GM21390 (cell line): ENCODE data around the gene PTX4.
"Not testable (repeated sequence)": the region's sequence is repeated elsewhere in the genome, so short reads cannot be mapped to it uniquely, and the experiment has no call there.

Source experiments
- ATAC-seq: cut with Tn5 transposase; IDR thresholded peaks from one replicate; pipeline ENCODE4 v1.9.1; 2021; ENCODE audit not compliant: unreplicated experiment

PTX4 gene

GRCh38 chr16:1487395-1488053 lies 1.2 kb downstream of the PTX4 start:
- no peak for ATAC-seq

GRCh38 chr16:1486551-1487390 lies 2.0 kb downstream of the PTX4 start:
- ATAC-seq: no peak

GRCh38 chr16:1485847-1486496 lies 2.8 kb downstream of the PTX4 start:
- no peak for ATAC-seq

GRCh38 chr16:1481906-1482835 lies 6.6 kb downstream of the PTX4 start:
- ATAC-seq: no peak

- ATAC-seq: not testable (repeated sequence)
Observed at GRCh38 chr16:1478937-1479336, 9.8 kb downstream of the PTX4 start.

- no peak for ATAC-seq
Observed at GRCh38 chr16:1477033-1477432, 11.7 kb downstream of the PTX4 start.

GRCh38 chr16:1475552-1476114 lies 13.1 kb downstream of the PTX4 start:
- no peak for ATAC-seq

- peak; percentile 89 for ATAC-seq
Observed at GRCh38 chr16:1474796-1475551, 13.8 kb downstream of the PTX4 start, which contains the start of gene CLCN7. TSS of gene CLCN7 (minus strand) at chr16:1475028. CDS start at chr16:1474974, 54 bp downstream.

- peak; percentile 18 for ATAC-seq
Observed at GRCh38 chr16:1474082-1474795, 14.5 kb downstream of the PTX4 start.

GRCh38 chr16:1472974-1473373 lies 15.8 kb downstream of the PTX4 start:
- no peak for ATAC-seq

GRCh38 chr16:1471569-1472194 lies 17.1 kb downstream of the PTX4 start:
- ATAC-seq: no peak

- no peak for ATAC-seq
Observed at GRCh38 chr16:1470481-1471251, 18.1 kb downstream of the PTX4 start.

- no peak for ATAC-seq
Observed at GRCh38 chr16:1469693-1470201, 19.0 kb downstream of the PTX4 start.

- ATAC-seq: not testable (repeated sequence)
Observed at GRCh38 chr16:1469141-1469540, 19.6 kb downstream of the PTX4 start.

- no peak for ATAC-seq
Observed at GRCh38 chr16:1468426-1468810, 20.3 kb downstream of the PTX4 start.

GRCh38 chr16:1466968-1467521 lies 21.7 kb downstream of the PTX4 start:
- no peak for ATAC-seq

GRCh38 chr16:1466054-1466453 lies 22.7 kb downstream of the PTX4 start:
- no peak for ATAC-seq
